ENCODE measurements around the gene GAB4.
A peak's percentile ranks its signal among the peaks of the same experiment; 100 is the strongest.

The GAB4 gene

DNA sequence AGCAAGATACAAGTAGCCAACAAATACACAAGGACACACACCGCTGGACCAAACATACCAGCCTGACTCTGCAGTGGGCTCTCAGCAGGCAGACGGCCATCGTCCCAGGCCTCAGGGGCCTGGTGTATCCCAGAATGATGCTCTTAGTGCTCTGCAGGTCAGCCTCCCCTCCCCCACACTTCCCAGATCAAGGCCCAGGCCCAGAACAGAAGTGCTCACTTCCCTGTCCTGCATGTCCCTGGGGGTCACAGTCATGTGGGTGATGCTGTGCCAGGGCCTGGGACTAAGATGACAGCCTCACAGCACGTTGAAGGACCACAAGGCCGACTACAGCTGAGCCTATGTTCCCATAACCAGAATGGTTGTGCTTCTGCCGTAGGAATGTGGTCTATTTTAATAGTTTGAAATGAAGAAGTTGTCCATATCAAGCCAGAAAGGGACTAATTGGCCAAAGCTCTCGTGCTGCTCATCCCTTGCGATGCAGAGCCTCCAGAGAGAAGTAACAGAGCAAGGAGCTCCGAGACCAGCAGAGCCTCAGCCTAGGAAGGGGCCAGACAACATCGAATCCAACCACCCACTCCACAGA, 48.6 kb downstream of the GAB4 start:
- no peak for TF ChIP-seq CTCF (IDR thresholded peaks at IDR 0.05; ENCODE audit: extremely low read depth, missing control alignments)
- peak; percentile 3 for DNase-seq (ENCODE audit: low spot score)

- TF ChIP-seq CTCF (IDR thresholded peaks at IDR 0.05; ENCODE audit: extremely low read depth, missing control alignments): no peak
- peak; percentile 3 for DNase-seq (ENCODE audit: low spot score)
Measured at GRCh38 chr22:16958475-16958874, 49.5 kb downstream of the GAB4 start.

GRCh38 chr22:16957781-16958180, 50.2 kb downstream of the GAB4 start:
- TF ChIP-seq CTCF (IDR thresholded peaks at IDR 0.05; ENCODE audit: extremely low read depth, missing control alignments): no peak
- DNase-seq (ENCODE audit: low spot score): peak; percentile 4

GRCh38 chr22:16956290-16956689, 51.7 kb downstream of the GAB4 start:
- DNase-seq (ENCODE audit: low spot score): no peak
- no peak for TF ChIP-seq CTCF (IDR thresholded peaks at IDR 0.05; ENCODE audit: extremely low read depth, missing control alignments)

DNA sequence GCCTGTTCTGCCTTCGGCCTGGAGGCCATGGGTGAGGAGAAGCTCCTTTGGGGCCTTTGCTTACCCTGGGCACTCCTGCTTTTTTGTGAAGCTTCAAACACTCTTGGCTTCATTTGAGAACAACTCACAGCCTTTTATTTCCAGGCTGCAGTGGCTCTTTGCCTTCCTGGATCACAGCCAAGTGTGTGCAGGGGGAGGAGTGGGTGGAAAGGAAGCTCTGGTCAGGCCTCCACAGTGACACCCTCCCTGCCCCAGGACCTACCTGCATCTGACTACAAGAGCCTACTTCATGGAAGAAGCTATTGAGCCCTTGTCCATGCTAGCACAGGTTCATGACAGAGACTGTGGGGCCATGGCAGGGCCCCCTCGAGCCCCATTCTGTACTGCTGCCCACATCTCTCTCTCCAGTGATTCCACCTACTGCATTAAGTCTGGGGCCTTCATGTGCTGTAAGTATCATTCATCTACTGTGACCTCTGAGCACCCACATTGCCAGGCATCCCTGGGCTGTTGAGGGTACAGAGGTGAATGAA, 52.3 kb downstream of the GAB4 start:
- DNase-seq (ENCODE audit: low spot score): peak; percentile 4
- no peak for TF ChIP-seq CTCF (IDR thresholded peaks at IDR 0.05; ENCODE audit: extremely low read depth, missing control alignments)

DNA sequence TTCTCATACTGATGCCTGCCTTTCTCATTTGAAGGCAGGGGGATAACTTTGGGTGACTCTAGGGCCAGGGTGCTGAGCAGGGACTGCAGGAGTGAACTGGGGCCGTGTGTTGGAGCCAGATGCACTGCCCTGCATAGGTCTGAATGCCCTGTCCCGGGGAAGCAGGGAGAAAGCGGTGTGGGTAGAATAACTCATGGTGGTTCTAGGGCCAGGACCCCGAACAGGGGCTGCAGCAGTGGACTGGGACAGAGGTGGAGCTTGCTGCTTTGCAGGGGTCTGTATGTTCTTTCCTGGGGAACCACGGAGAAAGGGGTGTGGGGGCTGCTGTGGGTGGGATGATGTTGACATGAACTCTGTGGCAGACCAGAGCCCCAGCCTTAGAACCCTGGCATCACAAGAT, 52.9 kb downstream of the GAB4 start:
- DNase-seq (ENCODE audit: low spot score): no peak
- no peak for TF ChIP-seq CTCF (IDR thresholded peaks at IDR 0.05; ENCODE audit: extremely low read depth, missing control alignments)

DNA sequence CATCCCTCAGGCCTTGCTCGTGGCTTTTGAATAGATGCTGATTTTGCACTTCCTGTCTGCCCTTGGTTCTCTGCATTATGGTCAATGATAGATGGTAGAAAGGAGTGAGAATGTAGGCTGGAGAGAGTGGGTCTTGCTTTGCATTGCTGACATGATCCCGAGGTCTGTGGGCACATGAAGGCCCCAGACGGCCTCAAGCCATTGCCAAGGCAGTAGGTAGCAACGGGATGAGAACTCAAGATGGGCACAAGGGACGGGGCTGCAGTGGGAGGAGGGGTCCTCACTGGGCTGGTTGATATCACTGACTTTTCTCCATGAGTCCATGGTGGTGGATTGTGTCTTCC, 54.0 kb downstream of the GAB4 start:
- DNase-seq (ENCODE audit: low spot score): no peak
- TF ChIP-seq CTCF (IDR thresholded peaks at IDR 0.05; ENCODE audit: extremely low read depth, missing control alignments): no peak
